Pericardium fibroblast (primary cell): ENCODE results near the gene SRPRB. TPM values are rescaled to one million over a fixed set of nuclear protein-coding genes. Genes with fewer than 3 reads are reported as not detected.

Experiments
- total RNA-seq: library from RNA; depleted of rRNA; stranded (reverse); fragments of >200 nt; gene quantifications from 2 replicates; pipeline ENCODE4 v1.2.3, GENCODE V29; 2015

The SRPRB gene
- total RNA-seq, result 34.5 and 52.6 TPM in 2 replicates

DNA sequence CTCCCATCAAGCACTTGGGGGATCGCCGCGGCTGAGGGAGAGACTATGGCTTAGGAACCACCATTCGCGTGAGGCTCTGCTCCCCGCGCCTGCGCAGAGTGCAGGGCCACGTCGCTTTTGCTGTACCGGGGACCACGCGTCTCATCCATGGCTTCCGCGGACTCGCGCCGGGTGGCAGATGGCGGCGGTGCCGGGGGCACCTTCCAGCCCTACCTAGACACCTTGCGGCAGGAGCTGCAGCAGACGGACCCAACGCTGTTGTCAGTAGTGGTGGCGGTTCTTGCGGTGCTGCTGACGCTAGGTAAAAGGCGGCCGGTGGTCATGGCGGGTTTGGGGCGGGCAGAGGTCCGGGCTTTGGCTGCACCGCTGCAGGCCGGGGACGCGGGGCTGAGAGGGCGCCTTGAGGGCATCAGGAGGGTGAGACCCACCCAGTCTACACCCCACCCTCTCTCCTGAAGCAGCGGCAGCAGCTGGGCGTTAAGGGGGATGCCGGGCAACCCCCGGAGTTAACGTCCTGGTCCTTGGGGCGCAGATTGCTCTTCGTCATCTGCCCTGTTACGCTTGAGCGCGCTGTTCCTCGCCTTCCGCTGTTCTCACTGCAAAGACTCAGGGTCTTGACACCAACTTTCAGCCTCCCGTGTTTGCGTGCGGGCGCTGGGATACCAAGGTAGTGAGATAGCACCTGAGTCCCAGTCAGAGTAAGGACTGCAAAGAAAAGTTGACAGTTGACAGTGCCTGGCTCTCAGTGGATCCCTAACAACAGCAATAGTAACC lies at the start of gene SRPRB:
Gene SRPRB (plus strand): TSS at position 114 of the 774 bp plus-strand sequence. CDS start 34 bp downstream, at position 148.

Other genes starting within 250 kb of the SRPRB start
- gene CDV3, start 232.1 kb upstream of the SRPRB start, total RNA-seq, result 134 and 265 TPM in 2 replicates
- 12.6 and 15.5 TPM in 2 replicates for gene TOPBP1, start 143.9 kb upstream of the SRPRB start, total RNA-seq
- gene TF, start 59.4 kb upstream of the SRPRB start, total RNA-seq, result 1.4 and 1.9 TPM in 2 replicates
- 0.09 and 0.82 TPM in 2 replicates for gene RAB6B, start 90.1 kb downstream of the SRPRB start, total RNA-seq
- gene SLCO2A1, start 224.1 kb downstream of the SRPRB start, total RNA-seq, result 0.47 and 1.1 TPM in 2 replicates